GM20000 (cell line): ENCODE measurements around the gene RMRP.

Experiments
- DNase-seq: peaks from one replicate; pipeline ENCODE4 v3.0.0; 2012; ENCODE audit warnings: low spot score
- TF ChIP-seq, protein P1 (sequence below): IDR thresholded peaks from 2 replicates; pipeline ENCODE4 v1.5.1; 2012; ENCODE audit warnings: mild to moderate bottlenecking, control low read depth; ENCODE audit errors: extremely low read depth, missing control alignments

RMRP gene

DNA sequence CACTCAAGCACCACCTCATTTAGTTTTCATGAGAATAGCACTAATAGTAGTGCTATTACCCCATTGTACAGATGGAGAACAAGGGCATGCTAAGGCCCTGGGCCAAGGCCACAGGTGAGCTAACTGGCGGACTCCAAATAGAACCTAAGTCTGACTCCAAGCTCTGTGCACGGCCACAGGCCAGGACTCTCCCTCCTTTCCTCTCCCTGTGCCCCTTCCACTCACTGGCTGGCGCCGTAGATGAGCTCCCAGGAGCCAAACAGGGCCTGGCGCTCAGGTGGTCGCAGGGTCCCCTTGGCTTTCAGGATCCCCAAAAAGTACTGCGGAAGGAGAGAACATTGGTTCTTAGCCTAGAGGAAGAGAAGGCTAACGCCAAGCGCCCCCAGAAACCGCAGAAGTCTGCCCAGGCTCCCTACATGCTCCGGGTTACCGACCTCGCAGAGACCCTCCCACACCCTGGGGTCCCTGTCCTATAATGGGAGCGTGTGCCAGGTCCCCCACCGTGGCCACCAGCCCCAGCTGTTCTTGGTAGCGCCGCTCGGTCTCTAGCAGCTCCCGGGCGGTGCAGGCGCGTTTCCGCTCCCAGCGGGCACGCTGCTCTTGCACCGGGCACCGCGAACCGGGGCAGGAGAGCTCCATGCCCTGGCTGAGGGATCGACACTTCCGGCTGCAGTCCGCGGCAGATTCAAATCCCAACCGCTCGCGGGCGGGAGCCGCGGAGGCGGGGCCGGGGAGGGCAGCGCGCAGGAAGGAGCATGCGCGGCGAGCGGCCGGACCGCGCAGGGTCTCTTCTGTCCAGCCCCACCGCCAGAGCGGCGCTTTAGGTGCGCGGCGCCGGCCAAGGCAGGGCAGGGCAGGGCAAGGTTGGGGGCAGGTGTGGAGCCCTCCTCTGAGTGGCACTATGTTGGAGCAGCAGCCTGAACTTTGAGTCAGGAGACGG, 7.0 kb upstream of the RMRP start, which contains the start of gene ARHGEF39:
ARHGEF39 (minus strand) TSS at position 665 of the 940 bp plus-strand sequence; CDS start at position 639, 26 bp downstream.
- TF ChIP-seq, protein P1, sequence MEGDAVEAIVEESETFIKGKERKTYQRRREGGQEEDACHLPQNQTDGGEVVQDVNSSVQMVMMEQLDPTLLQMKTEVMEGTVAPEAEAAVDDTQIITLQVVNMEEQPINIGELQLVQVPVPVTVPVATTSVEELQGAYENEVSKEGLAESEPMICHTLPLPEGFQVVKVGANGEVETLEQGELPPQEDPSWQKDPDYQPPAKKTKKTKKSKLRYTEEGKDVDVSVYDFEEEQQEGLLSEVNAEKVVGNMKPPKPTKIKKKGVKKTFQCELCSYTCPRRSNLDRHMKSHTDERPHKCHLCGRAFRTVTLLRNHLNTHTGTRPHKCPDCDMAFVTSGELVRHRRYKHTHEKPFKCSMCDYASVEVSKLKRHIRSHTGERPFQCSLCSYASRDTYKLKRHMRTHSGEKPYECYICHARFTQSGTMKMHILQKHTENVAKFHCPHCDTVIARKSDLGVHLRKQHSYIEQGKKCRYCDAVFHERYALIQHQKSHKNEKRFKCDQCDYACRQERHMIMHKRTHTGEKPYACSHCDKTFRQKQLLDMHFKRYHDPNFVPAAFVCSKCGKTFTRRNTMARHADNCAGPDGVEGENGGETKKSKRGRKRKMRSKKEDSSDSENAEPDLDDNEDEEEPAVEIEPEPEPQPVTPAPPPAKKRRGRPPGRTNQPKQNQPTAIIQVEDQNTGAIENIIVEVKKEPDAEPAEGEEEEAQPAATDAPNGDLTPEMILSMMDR: peak; percentile 46
- DNase-seq: peak; percentile 93

DNA sequence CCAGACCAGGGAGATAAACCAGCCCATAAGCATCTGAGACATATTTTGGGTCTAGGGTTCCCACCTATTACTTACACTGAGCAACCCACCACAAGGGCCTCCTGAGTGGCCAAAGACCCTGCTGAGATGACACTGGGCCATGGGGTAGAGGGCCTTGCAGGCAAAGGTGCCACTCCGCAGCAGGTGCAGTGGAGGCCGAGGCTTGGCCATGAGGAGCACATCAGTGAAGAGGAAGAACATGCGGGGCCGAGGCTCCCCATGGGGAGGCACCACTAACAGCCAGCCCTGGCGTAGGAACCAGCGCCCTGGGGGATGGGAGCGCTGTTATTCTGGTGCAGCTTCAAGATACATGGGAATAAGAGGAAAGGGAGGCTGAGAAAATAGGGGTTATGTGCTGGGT, 4.6 kb upstream of the RMRP start:
- no peak for DNase-seq
- TF ChIP-seq, protein P1: no peak

DNA sequence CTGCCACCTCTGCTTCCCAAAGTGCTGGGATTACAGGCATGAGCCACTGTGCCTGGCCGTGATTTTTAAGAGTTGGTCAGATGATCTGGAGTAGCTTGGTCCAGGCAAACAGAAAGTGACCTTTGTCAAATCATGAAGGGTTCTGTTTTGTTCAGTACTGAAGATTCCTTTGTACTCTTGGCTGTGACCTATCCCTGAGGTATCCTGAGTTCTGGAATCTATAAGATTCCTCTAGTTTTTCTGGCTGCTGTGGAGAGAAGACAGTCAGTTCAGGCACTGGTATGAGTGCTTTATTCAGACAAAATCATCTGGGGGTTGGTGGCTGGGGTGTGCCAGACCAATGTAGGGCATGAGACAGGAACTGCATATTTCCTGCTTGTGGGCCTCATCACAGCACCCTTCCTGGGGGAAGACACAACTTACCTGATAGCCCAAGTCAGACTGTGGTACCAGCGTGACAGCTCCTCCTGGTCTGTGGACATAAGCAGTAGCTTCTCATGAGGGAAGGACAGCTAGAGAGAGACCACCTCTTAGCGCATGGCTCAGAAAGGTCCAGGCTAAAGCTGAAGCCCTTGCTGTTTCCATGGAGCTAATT, 4.0 kb upstream of the RMRP start:
- no peak for DNase-seq

DNA sequence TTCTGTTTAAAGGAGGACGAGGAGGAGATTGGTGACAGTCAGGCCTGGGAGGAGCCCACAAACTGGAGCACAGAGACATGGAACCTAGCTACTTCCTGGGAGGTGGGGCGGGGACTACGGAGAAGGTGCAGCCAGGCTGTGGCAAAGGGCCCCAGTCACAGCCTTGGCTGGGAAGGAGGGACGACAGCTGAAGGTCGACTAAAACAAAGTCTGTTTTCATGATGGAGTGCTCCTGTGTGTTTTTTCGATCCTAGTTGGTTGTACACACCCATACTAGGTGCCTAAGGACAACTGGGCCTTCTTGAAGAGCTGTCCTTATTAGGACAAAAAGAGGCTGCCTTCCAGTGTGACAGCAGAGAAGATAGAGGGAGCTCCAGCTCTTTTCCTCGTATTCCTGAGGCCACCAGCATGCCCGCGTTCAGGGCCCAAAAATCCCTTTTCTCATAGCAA, 3.2 kb upstream of the RMRP start:
- DNase-seq: no peak
- TF ChIP-seq, protein P1: no peak

More for the DNA sequence above, 4.0 kb upstream of the RMRP start:
- TF ChIP-seq, protein P1: no peak

DNA sequence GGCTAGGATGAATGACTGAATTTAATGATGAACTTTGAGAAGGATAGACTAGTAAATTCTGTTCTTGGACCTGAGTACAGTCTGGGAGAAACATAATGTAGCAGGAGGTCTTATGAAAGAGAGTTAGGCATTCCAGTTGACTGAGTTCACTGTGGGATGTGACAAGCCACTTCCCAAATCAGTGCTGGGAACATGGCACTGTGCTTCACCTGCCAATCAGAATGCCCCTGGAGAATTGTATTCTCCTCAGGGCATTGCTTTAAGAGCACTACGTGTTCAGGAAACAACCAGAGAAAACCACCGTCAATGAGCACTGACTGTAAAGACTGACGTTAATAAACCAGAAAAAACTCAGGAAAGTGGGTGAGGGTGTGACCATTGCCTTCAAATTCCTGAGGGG, 1.5 kb upstream of the RMRP start:
- TF ChIP-seq, protein P1: no peak
- no peak for DNase-seq

DNA sequence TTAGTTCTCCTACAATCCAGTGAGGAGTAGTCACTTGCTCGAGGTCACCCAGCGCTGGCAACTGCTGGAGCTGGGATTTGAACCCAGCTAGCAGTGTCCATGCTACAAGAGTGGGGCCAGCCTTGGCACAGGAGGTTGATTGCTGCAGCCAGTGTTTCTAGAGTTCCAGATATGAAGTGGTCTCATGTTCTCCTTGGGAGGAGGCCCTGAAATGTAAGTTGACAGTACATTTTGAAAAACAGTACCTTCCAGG, 1.1 kb upstream of the RMRP start:
- no peak for DNase-seq
- TF ChIP-seq, protein P1: no peak

DNA sequence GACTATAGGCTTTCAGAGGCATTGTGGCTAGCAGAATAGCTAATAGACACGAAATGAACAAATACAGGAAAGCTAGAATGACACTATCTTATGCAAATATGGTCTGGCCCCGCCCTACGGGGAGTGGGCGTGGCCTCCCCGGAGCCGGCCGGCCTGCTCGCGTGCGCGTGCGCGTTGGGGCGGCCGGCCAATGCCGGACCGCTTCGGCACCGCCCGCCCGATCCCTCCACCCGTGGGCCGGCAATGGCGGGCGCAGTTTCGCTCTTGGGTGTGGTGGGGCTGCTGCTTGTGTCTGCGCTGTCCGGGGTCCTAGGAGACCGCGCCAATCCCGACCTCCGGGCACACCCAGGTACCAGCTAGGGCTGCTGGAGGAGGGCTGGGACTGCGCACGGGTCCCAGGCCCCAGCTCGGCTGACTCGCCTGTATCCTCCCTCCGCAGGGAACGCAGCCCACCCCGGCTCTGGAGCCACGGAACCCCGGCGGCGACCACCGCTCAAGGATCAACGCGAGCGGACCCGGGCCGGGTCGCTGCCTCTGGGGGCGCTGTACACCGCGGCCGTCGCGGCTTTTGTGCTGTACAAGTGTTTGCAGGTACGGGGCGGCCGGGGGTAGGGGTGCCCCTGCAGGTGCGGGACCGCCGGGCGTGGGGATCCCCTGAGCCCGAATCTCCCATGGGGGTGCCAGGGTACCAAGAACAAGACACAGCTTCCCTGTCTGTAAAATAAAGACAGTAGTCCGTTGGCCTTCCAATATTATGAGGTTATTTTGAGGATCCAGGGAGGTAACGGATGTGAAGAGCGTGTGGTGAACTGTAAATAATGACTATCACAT, 533 bp upstream of the RMRP start, which contains the start of gene CCDC107:
CCDC107 (plus strand) TSS at position 156 of the 831 bp plus-strand sequence; CDS start at position 244, 88 bp downstream.
- TF ChIP-seq, protein P1: peak; percentile 70
- DNase-seq: peak; percentile 97
